GM13976 (cell line): ENCODE measurements around the gene MARCHF5.

Source experiments
- DNase-seq: peaks from one replicate; pipeline ENCODE4 v3.0.0; 2012; ENCODE audit warnings: low spot score
- CTCF ChIP-seq: IDR thresholded peaks from 2 replicates; pipeline ENCODE4 v1.5.1; 2012; ENCODE audit warnings: borderline replicate concordance, mild to moderate bottlenecking; ENCODE audit not compliant: insufficient read depth; ENCODE audit errors: extremely low read depth, missing control alignments, control extremely low read depth
- in situ Hi-C: fragments of 300-500 bp; cut with MboI; formaldehyde crosslinking; loops from one replicate; pipeline ENCODE4 v1.12.0; 2022; ENCODE audit warnings: low sequenced_read_pairs, mixed read lengths, inconsistent platforms; ENCODE audit not compliant: unreplicated experiment

The MARCHF5 gene

GRCh38 chr10:92298487-92298886 lies 7.5 kb downstream of the MARCHF5 start:
- in situ Hi-C loops, result loop anchor here (25.0 kb wide), 1 partner anchor 211 kb away; no protein-coding TSS in a partner anchor
- DNase-seq, result no peak

GRCh38 chr10:92303096-92303495 lies 12.1 kb downstream of the MARCHF5 start:
- no peak for TF ChIP-seq CTCF
- in situ Hi-C loops, result no loop called here

More at GRCh38 chr10:92298487-92298886, 7.5 kb downstream of the MARCHF5 start:
- no peak for TF ChIP-seq CTCF

GRCh38 chr10:92304061-92304460 lies 13.1 kb downstream of the MARCHF5 start:
- in situ Hi-C loops, result no loop called here
- no peak for DNase-seq
- no peak for TF ChIP-seq CTCF

More at GRCh38 chr10:92303096-92303495, 12.1 kb downstream of the MARCHF5 start:
- no peak for DNase-seq

- in situ Hi-C loops, result no loop called here
- no peak for DNase-seq
- no peak for TF ChIP-seq CTCF
Measured at GRCh38 chr10:92305133-92306072, 14.4 kb downstream of the MARCHF5 start.

- DNase-seq, result no peak
- in situ Hi-C loops, result no loop called here
- no peak for TF ChIP-seq CTCF
Measured at GRCh38 chr10:92309272-92309671, 18.3 kb downstream of the MARCHF5 start.

- TF ChIP-seq CTCF, result no peak
- in situ Hi-C loops, result no loop called here
- DNase-seq, result no peak
Measured at GRCh38 chr10:92313750-92314149, 22.8 kb downstream of the MARCHF5 start.
